Endothelial cell of umbilical vein (primary cell): Measurements from ENCODE around the gene KRT86. TPM values are rescaled to one million over a fixed set of nuclear protein-coding genes. Genes with fewer than 3 reads are reported as not detected.

Experiments used
- BruUV-seq: library from RNA; stranded (reverse); fragments of 400-500 nt; replicated peaks from 2 replicates; lab custom pipeline; 2021; lab: Mats Ljungman, UMichigan
- CTCF ChIA-PET: fragments of 300-600, 350-600 bp; sonication (Branson Sonifier 250); formaldehyde crosslinking; loops from one replicate; lab custom pipeline; 2021; ENCODE audit warnings: antibody characterized with exemption, inconsistent platforms; lab: Charles Lee
- POLR2A ChIA-PET: fragments of 300-600, 350-600 bp; sonication (Branson Sonifier 250); formaldehyde crosslinking; loops from one replicate; lab custom pipeline; 2021; ENCODE audit warnings: antibody characterized with exemption, inconsistent platforms; lab: Charles Lee
- DNase-seq: peaks from one replicate; pipeline ENCODE4 v3.0.0-alpha.2; 2011; ENCODE audit warnings: low read depth, low spot score
- FAIRE-seq: peaks from 2 replicates; lab custom pipeline; 2011; peaks lifted over from hg19 to GRCh38; lab: Jason Lieb, UNC
- H2AFZ ChIP-seq: 2 replicates; pipeline ENCODE4 v1.6.0; 2012; ENCODE audit warnings: low read depth, low read length, control low read depth, inconsistent platforms
- H3K27ac ChIP-seq: 2 replicates; pipeline ENCODE4 v1.5.1; 2011; ENCODE audit warnings: low read depth, mild to moderate bottlenecking, control low read depth, low read length, moderate library complexity; ENCODE audit not compliant: insufficient read depth
- H3K27me3 ChIP-seq, 2 experiments: 2 replicates each; pipeline versions ENCODE4 v1.6.0 to v1.6.1; 2011; ENCODE audit warnings: low read length in 2 of 2, mixed read lengths in 1 of 2; ENCODE audit not compliant: control insufficient read depth in 2 of 2, insufficient read depth in 2 of 2
- H3K36me3 ChIP-seq, 2 experiments: 2 replicates in 1 of 2; 3 replicates in 1 of 2; pipeline ENCODE4 v1.5.1; 2011; ENCODE audit warnings: low read length in 2 of 2, mild to moderate bottlenecking in 1 of 2, moderate library complexity in 1 of 2; ENCODE audit not compliant: control insufficient read depth in 2 of 2, insufficient read depth in 2 of 2; ENCODE audit errors: extremely low read depth in 1 of 2
- H3K4me1 ChIP-seq: 3 replicates; pipeline ENCODE4 v1.5.1; 2011; ENCODE audit warnings: mild to moderate bottlenecking, low read length; ENCODE audit not compliant: control insufficient read depth, insufficient read depth; ENCODE audit errors: extremely low read depth
- H3K4me2 ChIP-seq: 2 replicates; pipeline ENCODE4 v1.6.1; 2011; ENCODE audit warnings: low read length, control low read depth, mixed read lengths; ENCODE audit not compliant: insufficient read depth
- H3K4me3 ChIP-seq, 3 experiments: fragments of 200-600 bp in 1 of 3; sonication (generic), shearing (Covaris generic) in 1 of 3; replicated peaks in 1 of 3; 2 replicates each; pipeline ENCODE4 v1.5.1; 2011 to 2016; ENCODE audit warnings: control low read depth in 3 of 3, low read length in 3 of 3, mild to moderate bottlenecking in 2 of 3, inconsistent platforms in 1 of 3, low read depth in 1 of 3, moderate library complexity in 1 of 3; ENCODE audit not compliant: insufficient read depth in 1 of 3
- H3K79me2 ChIP-seq: 2 replicates; pipeline ENCODE4 v1.6.0; 2012; ENCODE audit warnings: low read length, inconsistent platforms; ENCODE audit not compliant: control insufficient read depth, insufficient read depth
- H3K9ac ChIP-seq: replicated peaks from 2 replicates; pipeline ENCODE3; 2011; ENCODE audit warnings: low read length, control low read depth; ENCODE audit not compliant: insufficient read depth; ENCODE audit errors: extremely low read depth
- H3K9me1 ChIP-seq: replicated peaks from 3 replicates; pipeline ENCODE4 v1.6.0; 2011; ENCODE audit warnings: mild to moderate bottlenecking, low read length; ENCODE audit not compliant: control insufficient read depth, insufficient read depth; ENCODE audit errors: extremely low read depth
- H3K9me3 ChIP-seq: replicated peaks from 2 replicates; pipeline ENCODE4 v1.5.1; 2012; ENCODE audit warnings: low read length, inconsistent platforms; ENCODE audit not compliant: control insufficient read depth, insufficient read depth
- H4K20me1 ChIP-seq: replicated peaks from 2 replicates; pipeline ENCODE3; 2011; ENCODE audit warnings: mild to moderate bottlenecking, low read length; ENCODE audit not compliant: control insufficient read depth, insufficient read depth; ENCODE audit errors: extremely low read depth
- CTCF ChIP-seq, 2 donors: IDR thresholded peaks; 1 replicate in 1 of 2; 2 replicates in 1 of 2; pipeline ENCODE4 v1.5.1; 2011; ENCODE audit warnings: low read length in 2 of 2, mild to moderate bottlenecking in 2 of 2, moderate library complexity in 2 of 2, control low read depth in 1 of 2, inconsistent platforms in 1 of 2, low read depth in 1 of 2; ENCODE audit not compliant: insufficient read depth in 1 of 2; ENCODE audit errors: extremely low read depth in 1 of 2
- EZH2 ChIP-seq: IDR thresholded peaks from 2 replicates; pipeline ENCODE4 v1.6.1; 2012; ENCODE audit warnings: borderline replicate concordance, low read depth, mild to moderate bottlenecking, moderate library complexity, low read length, inconsistent platforms; ENCODE audit not compliant: severe bottlenecking
- FOS ChIP-seq: IDR thresholded peaks from 2 replicates; pipeline ENCODE4 v1.6.1; 2011; ENCODE audit warnings: mild to moderate bottlenecking, low read length, moderate library complexity, borderline replicate concordance; ENCODE audit not compliant: insufficient read depth
- GATA2 ChIP-seq: IDR thresholded peaks from 2 replicates; pipeline ENCODE4 v1.7.0; 2011; ENCODE audit warnings: low read depth, mild to moderate bottlenecking, moderate library complexity, mixed read lengths, low read length; ENCODE audit not compliant: insufficient read length, insufficient read depth
- JUN ChIP-seq: IDR thresholded peaks from 2 replicates; pipeline ENCODE4 v1.6.1; 2011; ENCODE audit warnings: borderline replicate concordance, low read depth; ENCODE audit not compliant: insufficient read length, insufficient read depth
- MAX ChIP-seq: IDR thresholded peaks from 2 replicates; pipeline ENCODE4 v1.6.1; 2011; ENCODE audit not compliant: insufficient read depth, insufficient read length
- MYC ChIP-seq: IDR thresholded peaks from one replicate; pipeline ENCODE4 v1.6.1; 2011; ENCODE audit warnings: mild to moderate bottlenecking, low read depth, low read length
- POLR2A ChIP-seq: IDR thresholded peaks from 2 replicates; pipeline ENCODE4 v1.6.1; 2012; ENCODE audit warnings: low read depth, mild to moderate bottlenecking, control low read depth, low read length
- POLR2AphosphoS5 ChIP-seq: IDR thresholded peaks from 2 replicates; pipeline ENCODE4 v1.6.1; 2012; ENCODE audit warnings: low read depth, mild to moderate bottlenecking, control low read depth, low read length, moderate library complexity; ENCODE audit not compliant: insufficient read depth
- dilution Hi-C: fragments of 300-500 bp; cut with MboI; formaldehyde crosslinking; loops from one replicate; pipeline ENCODE4 v1.15.0; 2019; ENCODE audit warnings: low sequenced_read_pairs; ENCODE audit not compliant: extremely low pct_ligation_motif_present
- intact Hi-C: fragments of 100-400 bp; cut with micrococcal nuclease; formaldehyde crosslinking; loops from one replicate; pipeline ENCODE4 v1.10.0; 2022
- polyA plus RNA-seq, 4 experiments: library from polyadenylated mRNA; depleted of rRNA in 3 of 4; stranded (reverse) in 3 of 4; unstranded in 1 of 4; fragments of >200 nt; gene quantifications; 2 replicates each; pipeline versions ENCODE4 v1.2.1 to v1.2.3, GENCODE V29; 2011 to 2012; ENCODE audit warnings: missing spikeins in 1 of 4
- total RNA-seq: library from RNA; stranded (reverse); gene quantifications from 2 replicates; pipeline ENCODE4 v1.2.3, GENCODE V29; 2021

The KRT86 gene
- total and polyA plus RNA-seq, 2 donors (not counting 3 experiments of a cell fraction or from before 2014, with no cell fraction given), result not detected

- Histone ChIP-seq H3K4me1 (no peaks in the 10 kb centered on the region), H3K9me1 (no peaks in the 10 kb centered on the region), H3K27ac (no peak overlapping the region), H3K4me3 (no peak overlapping the region), H2AFZ (no peak overlapping the region), H3K36me3 (no peaks in the 10 kb centered on the region), H3K27me3 (peaks cover 17 to 20% of the 10 kb centered on the region in 2 experiments), H4K20me1 (no peaks in the 10 kb centered on the region), H3K9me3 (no peaks in the 10 kb centered on the region), H3K9ac (no peak overlapping the region), H3K79me2 (no peaks in the 10 kb centered on the region), H3K4me2 (no peak overlapping the region)
- BruUV-seq, result no TSS peak
- CTCF ChIA-PET, result interaction anchor here (0.6 to 1.5 kb wide), 4 partner anchors 53 to 176 kb away, joined by 3 to 4 read pairs (median 3); no protein-coding TSS in a partner anchor
- DNase-seq (no peak), FAIRE-seq (no peak)
- TF ChIP-seq MYC (no peak), EZH2 (no peak), JUN (no peak), POLR2AphosphoS5 (no peak), CTCF (IDR thresholded peaks at IDR 0.05; ENCODE audit: extremely low read depth in 1 of 2, insufficient read depth in 1 of 2, low read depth in 1 of 2, low read length in 2 of 2) (no peak), FOS (no peak), GATA2 (no peak), MAX (no peak), POLR2A (no peak)
- dilution Hi-C loops, result no loop called here
- POLR2A ChIA-PET, result no interaction called here
- intact Hi-C loops, result loop anchor here (1.0 kb wide), 1 partner anchor 36 kb away; no protein-coding TSS in a partner anchor
Measured at GRCh38 chr12:52331833-52332232, 57.4 kb downstream of the KRT86 start.
